GM12878 (cell line): ENCODE measurements around the gene ZNF322. TPM values are rescaled to one million over a fixed set of nuclear protein-coding genes. Genes with fewer than 3 reads are reported as not detected.
A peak's percentile ranks its signal among the peaks of the same experiment; 100 is the strongest.

Experiments
- ATAC-seq: fragments of 200-7000 bp; cut with Tn5 transposase; 3 replicates; pipeline ENCODE4 v1.9.1; 2020; ENCODE audit warnings: mild to moderate bottlenecking, moderate library complexity
- BruUV-seq: library from RNA; stranded (reverse); fragments of 400-500 nt; replicated peaks from 2 replicates; lab custom pipeline; 2021; lab: Mats Ljungman, UMichigan
- CTCF ChIA-PET: fragments of 300-600 bp; sonication (Branson Sonifier 250); formaldehyde crosslinking; extraction: SDS; loops from one replicate; lab custom pipeline; 2021; ENCODE audit warnings: inconsistent platforms; lab: Yijun Ruan, JAX
- POLR2A ChIA-PET: fragments of 350-600 bp; formaldehyde crosslinking; extraction: SDS; loops from one replicate; lab custom pipeline; 2021; ENCODE audit warnings: inconsistent platforms; lab: Charles Lee
- RAD21 ChIA-PET: fragments of 300-600 bp; sonication (Branson Sonifier 250); formaldehyde crosslinking; loops from one replicate; lab custom pipeline; 2023; ENCODE audit warnings: antibody characterized with exemption; ENCODE audit not compliant: unreplicated experiment; lab: Charles Lee
- SMC1A ChIA-PET: fragments of 300-600 bp; sonication (Branson Sonifier 250); formaldehyde crosslinking; loops from one replicate; lab custom pipeline; 2023; ENCODE audit not compliant: unreplicated experiment, uncharacterized antibody; lab: Charles Lee
- DNase-seq: peaks from one replicate; pipeline ENCODE4 v3.0.0-alpha.2; 2011; ENCODE audit warnings: low read depth, low spot score
- FAIRE-seq: peaks from 3 replicates; lab custom pipeline; 2011; peaks lifted over from hg19 to GRCh38; lab: Jason Lieb, UNC
- H2AFZ ChIP-seq: 2 replicates; pipeline ENCODE4 v1.6.0; 2011; ENCODE audit warnings: low read depth, low read length, control low read depth; ENCODE audit not compliant: control insufficient read depth
- H3K27ac ChIP-seq: 2 replicates; pipeline ENCODE4 v1.5.1; 2011; ENCODE audit warnings: control low read depth; ENCODE audit not compliant: control insufficient read depth, insufficient read depth
- H3K27me3 ChIP-seq, 2 experiments: replicated peaks in 1 of 2; 2 replicates each; pipeline versions ENCODE4 v1.6.0 to v1.6.1; 2011; ENCODE audit warnings: low read length in 1 of 2; ENCODE audit not compliant: control insufficient read depth in 2 of 2, insufficient read depth in 2 of 2
- H3K36me3 ChIP-seq, 2 experiments: 2 replicates each; pipeline ENCODE4 v1.5.1; 2011; ENCODE audit warnings: low read length in 1 of 2; ENCODE audit not compliant: control insufficient read depth in 2 of 2, insufficient read depth in 2 of 2
- H3K4me1 ChIP-seq: 2 replicates; pipeline ENCODE4 v1.6.1; 2011; ENCODE audit warnings: mild to moderate bottlenecking, low read length, moderate library complexity, mixed read lengths; ENCODE audit not compliant: control insufficient read depth, insufficient read depth
- H3K4me2 ChIP-seq: 2 replicates; pipeline ENCODE4 v1.6.0; 2011; ENCODE audit warnings: control low read depth; ENCODE audit not compliant: control insufficient read depth, insufficient read depth
- H3K4me3 ChIP-seq: fragments of 200-600 bp; sonication (generic); 2 replicates; pipeline ENCODE4 v1.5.1; 2016
- H3K79me2 ChIP-seq: 2 replicates; pipeline ENCODE4 v1.6.0; 2011; ENCODE audit warnings: low read length; ENCODE audit not compliant: control insufficient read depth, insufficient read depth
- H3K9ac ChIP-seq: 2 replicates; pipeline ENCODE4 v1.8.0; 2011; ENCODE audit warnings: low read length, control low read depth, mixed read lengths; ENCODE audit not compliant: control insufficient read depth, insufficient read depth
- H3K9me3 ChIP-seq: replicated peaks from 3 replicates; pipeline ENCODE4 v1.5.1; 2011; ENCODE audit warnings: mild to moderate bottlenecking, low read length; ENCODE audit not compliant: control insufficient read depth, insufficient read depth
- H4K20me1 ChIP-seq: 2 replicates; pipeline ENCODE4 v1.6.0; 2011; ENCODE audit not compliant: control insufficient read depth, insufficient read depth
- E2F8 ChIP-seq: fragments of 450-650 bp; IDR thresholded peaks from 2 replicates; pipeline ENCODE4 v1.6.1; 2018; ENCODE audit warnings: mild to moderate bottlenecking, low read depth, moderate library complexity; ENCODE audit not compliant: partially characterized antibody
- KLF5 ChIP-seq: fragments of 450-650 bp; IDR thresholded peaks from 2 replicates; pipeline ENCODE4 v1.6.1; 2014; ENCODE audit warnings: mild to moderate bottlenecking; ENCODE audit not compliant: partially characterized antibody
- MYB ChIP-seq: fragments of 150-350 bp; IDR thresholded peaks from 2 replicates; pipeline ENCODE4 v1.6.1; 2014; ENCODE audit warnings: mild to moderate bottlenecking, low read depth, low read length, borderline replicate concordance
- NBN ChIP-seq: fragments of 450-650 bp; IDR thresholded peaks from 2 replicates; pipeline ENCODE4 v1.6.1; 2016
- POLR2A ChIP-seq: IDR thresholded peaks from 2 replicates; pipeline ENCODE4 v1.6.1; 2011; ENCODE audit warnings: low read depth, mild to moderate bottlenecking, low read length
- POU2F2 ChIP-seq: IDR thresholded peaks from 3 replicates; pipeline ENCODE4 v1.6.1; 2011; ENCODE audit warnings: low read depth, mild to moderate bottlenecking, low read length, borderline replicate concordance
- RCOR1 ChIP-seq: conservative IDR thresholded peaks from 2 replicates; pipeline ENCODE4 v1.6.1; 2012; ENCODE audit warnings: low read depth, low read length, improper control_type of control experiment
- SPI1 ChIP-seq: IDR thresholded peaks from 2 replicates; pipeline ENCODE4 v1.6.1; 2011; ENCODE audit warnings: low read depth, mild to moderate bottlenecking, low read length, moderate library complexity, borderline replicate concordance; ENCODE audit not compliant: insufficient read depth
- TBL1XR1 ChIP-seq: IDR thresholded peaks from 2 replicates; pipeline ENCODE4 v1.6.1; 2012; ENCODE audit warnings: low read depth, low read length, improper control_type of control experiment
- TCF7 ChIP-seq: IDR thresholded peaks from 2 replicates; pipeline ENCODE4 v1.6.1; 2014; ENCODE audit warnings: antibody characterized with exemption, borderline replicate concordance
- WGBS: methylation state at CpG from one replicate; pipeline ENCODE4 v1.1.6; 2016; ENCODE audit warnings: low lambda C conversion rate; ENCODE audit not compliant: insufficient replicate concordance, insufficient coverage; ENCODE audit errors: missing lambda C conversion rate; 5-methylcytosine and 5-hydroxymethylcytosine counted together
- in situ Hi-C: fragments of 300-500 bp; cut with MboI; formaldehyde crosslinking; loops from 9 replicates; pipeline ENCODE4 v1.14.3; 2018; ENCODE audit warnings: mixed read lengths
- intact Hi-C: fragments of 100-400 bp; cut with micrococcal nuclease; formaldehyde crosslinking; loops from one replicate; pipeline ENCODE4 v1.14.2; 2022; ENCODE audit not compliant: unreplicated experiment
- polyA plus RNA-seq, 11 experiments: library from polyadenylated mRNA; depleted of rRNA in 4 of 11; unstranded in 6 of 11; stranded (reverse) in 5 of 11; fragments of >200 nt; fragmentation: Nextera tagmentation in 4 of 11; fragmentation: Illumina TruSeq in 1 of 11; extraction: Ambion mirVana in 4 of 11; extraction: Trizol in 1 of 11; gene quantifications; 1 replicate in 1 of 11; 2 replicates in 10 of 11; pipeline versions ENCODE4 v1.2.1 to v1.2.3, GENCODE V29; 2011 to 2016; ENCODE audit warnings: inconsistent platforms in 2 of 11, missing spikeins in 2 of 11, low read depth in 1 of 11
- total RNA-seq, 4 experiments: library from RNA; depleted of rRNA in 3 of 4; stranded (reverse); fragments of >200 nt in 3 of 4; fragmentation: Illumina TruSeq in 1 of 4; extraction: Trizol in 1 of 4; gene quantifications; 2 replicates each; pipeline versions ENCODE4 v1.2.1 to v1.2.3, GENCODE V29; 2013 to 2021
- TF ChIP-seq, protein P1 (sequence below): fragments of 450-650 bp; IDR thresholded peaks from 2 replicates; pipeline ENCODE4 v1.6.1; 2017; ENCODE audit warnings: mild to moderate bottlenecking, moderate library complexity

The ZNF322 gene
- total and polyA plus RNA-seq, 10 of the 15 experiments (the other 5 are each of a cell fraction or from before 2014, with no cell fraction given), result 2.7 to 19.1 (median 11.9) TPM

GRCh38 chr6:26604797-26605196 lies 54.7 kb downstream of the ZNF322 start (continued):
- no peak for TF ChIP-seq POU2F2

- H3K9me3 ChIP-seq, result no peaks in the 10 kb centered on the region
Observed at GRCh38 chr6:26604026-26604425, 55.5 kb downstream of the ZNF322 start.

DNA sequence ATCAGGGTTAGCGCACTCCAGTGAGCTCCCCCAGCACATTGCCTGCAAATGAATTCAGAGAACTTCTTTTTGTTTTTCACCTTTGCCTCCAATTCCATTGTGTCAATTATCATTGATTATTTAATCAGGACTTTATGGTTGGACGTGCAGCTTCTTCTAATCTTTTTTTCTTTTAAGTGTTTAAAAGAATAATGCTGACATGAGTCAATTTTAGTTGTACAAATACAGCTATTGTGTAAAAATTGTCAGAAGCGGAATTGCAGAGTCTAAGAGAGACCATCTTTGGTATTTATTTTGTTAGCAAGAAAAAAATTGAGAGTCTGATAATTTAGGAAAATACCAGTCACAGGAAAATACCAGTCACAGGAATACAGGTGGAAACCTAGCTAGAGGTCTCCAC lies 57.3 kb downstream of the ZNF322 start:
- Histone ChIP-seq H3K79me2 (peaks cover 15% of the 10 kb centered on the region), H4K20me1 (no peaks in the 10 kb centered on the region), H3K9me3 (no peaks in the 10 kb centered on the region), H3K36me3 (peaks cover 1 to 15% of the 10 kb centered on the region in 2 experiments; a peak in 2 of 4 replicates), H3K4me2 (no peak overlapping the region), H3K4me1 (peaks cover 18% of the 10 kb centered on the region), H3K9ac (no peak overlapping the region), H3K27ac (no peak overlapping the region), H2AFZ (no peak overlapping the region), H3K4me3 (no peak overlapping the region), H3K27me3 (no peaks in the 10 kb centered on the region)
- FAIRE-seq (no peak), ATAC-seq (no peak), DNase-seq (no peak)
- in situ Hi-C loops, result no loop called here
- intact Hi-C loops, result no loop called here
- ChIA-PET CTCF (interaction anchor here (0.7 to 1.1 kb wide), 2 partner anchors 476 to 513 kb away, joined by 3 to 5 read pairs; no protein-coding TSS in a partner anchor), RAD21 (no interaction called here), POLR2A (no interaction called here), SMC1A (no interaction called here)
- WGBS, result 100% methylated on average over 3 of the region's 3 CpGs
- BruUV-seq, result no TSS peak
- no peak for TF ChIP-seq TBL1XR1
- TF ChIP-seq TCF7, result no peak
- TF ChIP-seq KLF5, result no peak
- no peak for TF ChIP-seq E2F8
- TF ChIP-seq NBN, result no peak
- no peak for TF ChIP-seq RCOR1
- TF ChIP-seq, protein P1, sequence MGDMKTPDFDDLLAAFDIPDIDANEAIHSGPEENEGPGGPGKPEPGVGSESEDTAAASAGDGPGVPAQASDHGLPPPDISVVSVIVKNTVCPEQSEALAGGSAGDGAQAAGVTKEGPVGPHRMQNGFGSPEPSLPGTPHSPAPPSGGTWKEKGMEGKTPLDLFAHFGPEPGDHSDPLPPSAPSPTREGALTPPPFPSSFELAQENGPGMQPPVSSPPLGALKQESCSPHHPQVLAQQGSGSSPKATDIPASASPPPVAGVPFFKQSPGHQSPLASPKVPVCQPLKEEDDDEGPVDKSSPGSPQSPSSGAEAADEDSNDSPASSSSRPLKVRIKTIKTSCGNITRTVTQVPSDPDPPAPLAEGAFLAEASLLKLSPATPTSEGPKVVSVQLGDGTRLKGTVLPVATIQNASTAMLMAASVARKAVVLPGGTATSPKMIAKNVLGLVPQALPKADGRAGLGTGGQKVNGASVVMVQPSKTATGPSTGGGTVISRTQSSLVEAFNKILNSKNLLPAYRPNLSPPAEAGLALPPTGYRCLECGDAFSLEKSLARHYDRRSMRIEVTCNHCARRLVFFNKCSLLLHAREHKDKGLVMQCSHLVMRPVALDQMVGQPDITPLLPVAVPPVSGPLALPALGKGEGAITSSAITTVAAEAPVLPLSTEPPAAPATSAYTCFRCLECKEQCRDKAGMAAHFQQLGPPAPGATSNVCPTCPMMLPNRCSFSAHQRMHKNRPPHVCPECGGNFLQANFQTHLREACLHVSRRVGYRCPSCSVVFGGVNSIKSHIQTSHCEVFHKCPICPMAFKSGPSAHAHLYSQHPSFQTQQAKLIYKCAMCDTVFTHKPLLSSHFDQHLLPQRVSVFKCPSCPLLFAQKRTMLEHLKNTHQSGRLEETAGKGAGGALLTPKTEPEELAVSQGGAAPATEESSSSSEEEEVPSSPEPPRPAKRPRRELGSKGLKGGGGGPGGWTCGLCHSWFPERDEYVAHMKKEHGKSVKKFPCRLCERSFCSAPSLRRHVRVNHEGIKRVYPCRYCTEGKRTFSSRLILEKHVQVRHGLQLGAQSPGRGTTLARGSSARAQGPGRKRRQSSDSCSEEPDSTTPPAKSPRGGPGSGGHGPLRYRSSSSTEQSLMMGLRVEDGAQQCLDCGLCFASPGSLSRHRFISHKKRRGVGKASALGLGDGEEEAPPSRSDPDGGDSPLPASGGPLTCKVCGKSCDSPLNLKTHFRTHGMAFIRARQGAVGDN, result no peak
- TF ChIP-seq POLR2A, result no peak

More at GRCh38 chr6:26604026-26604425, 55.5 kb downstream of the ZNF322 start:
- Histone ChIP-seq H4K20me1 (no peaks in the 10 kb centered on the region), H3K4me1 (peaks cover 5% of the 10 kb centered on the region; the same call in 1 of the 2 replicates), H3K4me3 (no peak overlapping the region), H3K36me3 (peaks cover 0 to 8% of the 10 kb centered on the region in 2 experiments; a peak in 2 of 4 replicates), H2AFZ (no peak overlapping the region), H3K4me2 (no peak overlapping the region), H3K27ac (no peak overlapping the region), H3K9ac (no peak overlapping the region), H3K79me2 (no peaks in the 10 kb centered on the region), H3K27me3 (no peaks in the 10 kb centered on the region)
- RAD21 ChIA-PET, result no interaction called here
- TF ChIP-seq MYB (no peak), SPI1 (0 out of 2 replicates have a peak, but pooled peaks have one; percentile 4)
- in situ Hi-C loops, result no loop called here
- WGBS, result 47% methylated on average over 3 of the region's 3 CpGs
- POLR2A ChIA-PET, result no interaction called here
- DNase-seq (no peak), FAIRE-seq (no peak), ATAC-seq (no peak)
- SMC1A ChIA-PET, result no interaction called here
- intact Hi-C loops, result no loop called here
- no TSS peak for BruUV-seq
- CTCF ChIA-PET, result no interaction called here
